GM12878 (cell line): ENCODE data around the gene FRYL. TPM values are rescaled to one million over a fixed set of nuclear protein-coding genes. Genes with fewer than 3 reads are reported as not detected.

ENCODE experiments used
- EED ChIP-seq: sonication (generic); IDR thresholded peaks from 2 replicates; pipeline ENCODE4 v1.6.1; 2016; ENCODE audit warnings: antibody characterized with exemption, low read depth
- KAT2A ChIP-seq: conservative IDR thresholded peaks from 2 replicates; pipeline ENCODE4 v1.6.1; 2011; ENCODE audit warnings: low read depth, low read length; ENCODE audit not compliant: control insufficient read depth
- MEF2B ChIP-seq: fragments of 450-650 bp; IDR thresholded peaks from 2 replicates; pipeline ENCODE4 v1.6.1; 2018; ENCODE audit warnings: mild to moderate bottlenecking, moderate library complexity; ENCODE audit not compliant: partially characterized antibody, poor library complexity, severe bottlenecking
- RBBP5 ChIP-seq: fragments of 200-600 bp; sonication (generic); conservative IDR thresholded peaks from 2 replicates; pipeline ENCODE4 v1.6.1; 2016
- SUPT20H ChIP-seq: IDR thresholded peaks from 2 replicates; pipeline ENCODE4 v1.6.1; 2011; ENCODE audit warnings: low read depth, mild to moderate bottlenecking, low read length, moderate library complexity, borderline replicate concordance; ENCODE audit not compliant: control insufficient read depth
- TCF12 ChIP-seq: IDR thresholded peaks from 2 replicates; pipeline ENCODE4 v1.6.1; 2011; ENCODE audit warnings: low read depth, mild to moderate bottlenecking, low read length
- TCF7 ChIP-seq: IDR thresholded peaks from 2 replicates; pipeline ENCODE4 v1.6.1; 2014; ENCODE audit warnings: antibody characterized with exemption, borderline replicate concordance
- ZNF274 ChIP-seq: IDR thresholded peaks from one replicate; pipeline ENCODE4 v1.8.0; 2011; ENCODE audit not compliant: insufficient read length, insufficient read depth
- polyA plus RNA-seq, 11 experiments: library from polyadenylated mRNA; depleted of rRNA in 4 of 11; unstranded in 6 of 11; stranded (reverse) in 5 of 11; fragments of >200 nt; fragmentation: Nextera tagmentation in 4 of 11; fragmentation: Illumina TruSeq in 1 of 11; extraction: Ambion mirVana in 4 of 11; extraction: Trizol in 1 of 11; gene quantifications; 1 replicate in 1 of 11; 2 replicates in 10 of 11; pipeline versions ENCODE4 v1.2.1 to v1.2.3, GENCODE V29; 2011 to 2016; ENCODE audit warnings: inconsistent platforms in 2 of 11, missing spikeins in 2 of 11, low read depth in 1 of 11
- total RNA-seq, 4 experiments: library from RNA; depleted of rRNA in 3 of 4; stranded (reverse); fragments of >200 nt in 3 of 4; fragmentation: Illumina TruSeq in 1 of 4; extraction: Trizol in 1 of 4; gene quantifications; 2 replicates each; pipeline versions ENCODE4 v1.2.1 to v1.2.3, GENCODE V29; 2013 to 2021
- TF ChIP-seq, protein P1 (sequence below): IDR thresholded peaks from 2 replicates; pipeline ENCODE4 v1.6.1; 2012; ENCODE audit warnings: low read depth, low read length, improper control_type of control experiment
- TF ChIP-seq, protein P2 (sequence below): fragments of 450-650 bp; IDR thresholded peaks from 2 replicates; pipeline ENCODE4 v1.6.1; 2016; ENCODE audit warnings: mild to moderate bottlenecking, moderate library complexity, borderline replicate concordance
- TF ChIP-seq, protein P3 (sequence below): fragments of 450-650 bp; IDR thresholded peaks from 2 replicates; pipeline ENCODE4 v1.6.1; 2016; ENCODE audit warnings: mild to moderate bottlenecking

The FRYL gene
- total and polyA plus RNA-seq, 10 of the 15 experiments (the other 5 are each of a cell fraction or from before 2014, with no cell fraction given) = 10.3 to 50.6 (median 28.7) TPM

DNA sequence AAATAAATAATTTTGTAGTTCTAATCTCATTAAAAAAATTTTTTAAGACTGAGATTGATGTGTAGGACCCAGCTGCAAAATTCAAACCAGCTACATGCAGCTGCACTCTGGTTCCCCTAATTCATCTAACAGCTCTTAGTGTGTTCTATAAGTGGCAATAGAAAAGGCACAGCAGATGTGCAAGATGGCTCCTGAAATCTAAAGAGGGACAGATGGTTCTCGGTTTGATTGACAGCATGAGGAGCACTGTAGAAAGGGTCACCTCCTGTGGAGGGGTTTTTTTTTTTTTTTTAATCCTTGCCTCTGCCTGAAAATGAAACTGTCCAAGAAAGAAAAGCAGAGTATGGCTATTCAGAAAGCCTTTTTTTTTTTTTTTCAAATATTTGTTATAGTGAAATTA, 33.9 kb upstream of the FRYL start (continued):
- no peak for TF ChIP-seq MEF2B
- TF ChIP-seq EED = no peak
- TF ChIP-seq SUPT20H = no peak
- TF ChIP-seq, protein P1, sequence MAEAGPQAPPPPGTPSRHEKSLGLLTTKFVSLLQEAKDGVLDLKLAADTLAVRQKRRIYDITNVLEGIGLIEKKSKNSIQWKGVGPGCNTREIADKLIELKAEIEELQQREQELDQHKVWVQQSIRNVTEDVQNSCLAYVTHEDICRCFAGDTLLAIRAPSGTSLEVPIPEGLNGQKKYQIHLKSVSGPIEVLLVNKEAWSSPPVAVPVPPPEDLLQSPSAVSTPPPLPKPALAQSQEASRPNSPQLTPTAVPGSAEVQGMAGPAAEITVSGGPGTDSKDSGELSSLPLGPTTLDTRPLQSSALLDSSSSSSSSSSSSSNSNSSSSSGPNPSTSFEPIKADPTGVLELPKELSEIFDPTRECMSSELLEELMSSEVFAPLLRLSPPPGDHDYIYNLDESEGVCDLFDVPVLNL = no peak
- TF ChIP-seq, protein P2, sequence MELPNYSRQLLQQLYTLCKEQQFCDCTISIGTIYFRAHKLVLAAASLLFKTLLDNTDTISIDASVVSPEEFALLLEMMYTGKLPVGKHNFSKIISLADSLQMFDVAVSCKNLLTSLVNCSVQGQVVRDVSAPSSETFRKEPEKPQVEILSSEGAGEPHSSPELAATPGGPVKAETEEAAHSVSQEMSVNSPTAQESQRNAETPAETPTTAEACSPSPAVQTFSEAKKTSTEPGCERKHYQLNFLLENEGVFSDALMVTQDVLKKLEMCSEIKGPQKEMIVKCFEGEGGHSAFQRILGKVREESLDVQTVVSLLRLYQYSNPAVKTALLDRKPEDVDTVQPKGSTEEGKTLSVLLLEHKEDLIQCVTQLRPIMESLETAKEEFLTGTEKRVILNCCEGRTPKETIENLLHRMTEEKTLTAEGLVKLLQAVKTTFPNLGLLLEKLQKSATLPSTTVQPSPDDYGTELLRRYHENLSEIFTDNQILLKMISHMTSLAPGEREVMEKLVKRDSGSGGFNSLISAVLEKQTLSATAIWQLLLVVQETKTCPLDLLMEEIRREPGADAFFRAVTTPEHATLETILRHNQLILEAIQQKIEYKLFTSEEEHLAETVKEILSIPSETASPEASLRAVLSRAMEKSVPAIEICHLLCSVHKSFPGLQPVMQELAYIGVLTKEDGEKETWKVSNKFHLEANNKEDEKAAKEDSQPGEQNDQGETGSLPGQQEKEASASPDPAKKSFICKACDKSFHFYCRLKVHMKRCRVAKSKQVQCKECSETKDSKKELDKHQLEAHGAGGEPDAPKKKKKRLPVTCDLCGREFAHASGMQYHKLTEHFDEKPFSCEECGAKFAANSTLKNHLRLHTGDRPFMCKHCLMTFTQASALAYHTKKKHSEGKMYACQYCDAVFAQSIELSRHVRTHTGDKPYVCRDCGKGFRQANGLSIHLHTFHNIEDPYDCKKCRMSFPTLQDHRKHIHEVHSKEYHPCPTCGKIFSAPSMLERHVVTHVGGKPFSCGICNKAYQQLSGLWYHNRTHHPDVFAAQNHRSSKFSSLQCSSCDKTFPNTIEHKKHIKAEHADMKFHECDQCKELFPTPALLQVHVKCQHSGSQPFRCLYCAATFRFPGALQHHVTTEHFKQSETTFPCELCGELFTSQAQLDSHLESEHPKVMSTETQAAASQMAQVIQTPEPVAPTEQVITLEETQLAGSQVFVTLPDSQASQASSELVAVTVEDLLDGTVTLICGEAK = no peak
- 0 out of 2 replicates have a peak, but pooled peaks have one; percentile 31 for TF ChIP-seq TCF12
- no peak for TF ChIP-seq ZNF274
- no peak for TF ChIP-seq KAT2A
- no peak for TF ChIP-seq RBBP5
- TF ChIP-seq, protein P3, sequence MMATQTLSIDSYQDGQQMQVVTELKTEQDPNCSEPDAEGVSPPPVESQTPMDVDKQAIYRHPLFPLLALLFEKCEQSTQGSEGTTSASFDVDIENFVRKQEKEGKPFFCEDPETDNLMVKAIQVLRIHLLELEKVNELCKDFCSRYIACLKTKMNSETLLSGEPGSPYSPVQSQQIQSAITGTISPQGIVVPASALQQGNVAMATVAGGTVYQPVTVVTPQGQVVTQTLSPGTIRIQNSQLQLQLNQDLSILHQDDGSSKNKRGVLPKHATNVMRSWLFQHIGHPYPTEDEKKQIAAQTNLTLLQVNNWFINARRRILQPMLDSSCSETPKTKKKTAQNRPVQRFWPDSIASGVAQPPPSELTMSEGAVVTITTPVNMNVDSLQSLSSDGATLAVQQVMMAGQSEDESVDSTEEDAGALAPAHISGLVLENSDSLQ = peak; percentile 94
- no peak for TF ChIP-seq TCF7
- TF ChIP-seq, all 136 proteins: peak for 5
